ENCODE results near the gene MAGT1. TPM values are rescaled to one million over a fixed set of nuclear protein-coding genes. Genes with fewer than 3 reads are reported as not detected.

Gene MAGT1
- total and polyA plus RNA-seq, 2 of the 4 experiments (the other 2 are of a cell fraction) = 27.3 to 74.7 TPM

DNA sequence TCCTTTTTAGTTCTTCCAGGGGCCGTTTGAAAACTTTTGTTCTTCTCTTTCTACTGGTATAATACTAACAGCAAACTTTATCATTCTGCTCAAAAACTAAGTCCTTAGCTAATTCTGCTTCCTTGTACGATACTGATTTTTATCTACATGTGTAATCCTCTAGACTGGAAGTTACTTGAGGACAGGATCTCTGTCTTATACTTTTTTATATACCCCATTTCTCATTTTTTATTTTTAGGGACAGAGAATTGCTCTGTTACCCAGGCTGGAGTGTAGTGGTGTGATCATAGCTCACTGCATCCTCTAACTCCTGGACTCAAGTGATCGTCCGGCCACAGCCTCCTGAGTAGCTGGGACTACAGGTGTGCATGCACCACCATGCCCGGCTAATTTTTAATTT lies 6.3 kb upstream of the MAGT1 start (continued):
- TF ChIP-seq MXI1 (IDR thresholded peaks at IDR 0.05; ENCODE audit: borderline replicate concordance, low read depth, low read length) (no peak), SMC3 (IDR thresholded peaks at IDR 0.05; ENCODE audit: low read depth, low read length) (no peak), POLR2A (IDR thresholded peaks at IDR 0.05; ENCODE audit: low read depth, low read length) (no peak)

DNA sequence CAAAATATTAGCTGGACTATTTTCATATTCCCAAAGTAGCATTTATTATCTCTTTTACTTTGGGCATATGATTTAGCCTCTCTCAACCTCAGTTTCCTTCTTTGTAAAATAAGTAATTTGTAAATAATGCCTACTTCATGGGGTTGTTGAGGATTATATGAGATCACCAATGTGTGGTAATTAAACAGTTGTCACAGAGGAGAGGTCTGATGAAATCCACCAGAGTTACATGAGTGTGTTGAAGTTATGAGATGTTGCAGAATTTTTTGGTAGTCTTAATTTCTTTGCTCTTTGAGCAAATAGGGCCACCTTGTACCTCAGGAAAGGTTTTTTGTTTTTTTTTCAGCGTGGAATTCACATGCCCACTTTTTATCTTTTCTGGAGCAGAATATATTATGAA lies 5.5 kb upstream of the MAGT1 start:
- POLR2A ChIA-PET (ENCODE audit: unreplicated experiment) = no interaction called here
- no CpG with 5 or more reads among the region's 1 CpG for WGBS, 2 experiments (ENCODE audit: extremely low coverage in 2 of 2, insufficient read length in 1 of 2)
- H3K9me1 ChIP-seq (ENCODE audit: insufficient read depth, low read length) = no peaks in the 10 kb centered on the region
- intact Hi-C loops (cut with micrococcal nuclease) (no loop called here), dilution Hi-C loops (cut with HindIII; ENCODE audit: low sequenced_read_pairs, unreplicated experiment) (no loop called here), in situ Hi-C loops (cut with MboI; ENCODE audit: low sequenced_read_pairs) (no loop called here)
- DNase-seq (no peak), ATAC-seq (ENCODE audit: low read depth) (no peak)
- no peak overlapping the region for H3K18ac ChIP-seq (ENCODE audit: low read depth, low read length)
- no peak overlapping the region for H2AFZ ChIP-seq (replicated peaks; ENCODE audit: low read length, poor library complexity)
- no peak overlapping the region for H2AK5ac ChIP-seq (ENCODE audit: low read depth, low read length)
- peaks cover 6% of the 10 kb centered on the region; the same call in 1 of the 2 replicates for H3K36me3 ChIP-seq (ENCODE audit: control insufficient read depth, insufficient read depth, low read length)
- no peak overlapping the region for H3K23ac ChIP-seq (ENCODE audit: low read depth, low read length)
- H2BK5ac ChIP-seq (ENCODE audit: low read depth, low read length, poor library complexity, severe bottlenecking) = no peak overlapping the region
- H4K20me1 ChIP-seq (ENCODE audit: insufficient read depth, low read length) = no peaks in the 10 kb centered on the region
- H2AK9ac ChIP-seq (replicated peaks; ENCODE audit: low read depth, low read length, poor library complexity) = no peak overlapping the region
- H3K27me3 ChIP-seq (ENCODE audit: control insufficient read depth, insufficient read depth, low read length) = no peaks in the 10 kb centered on the region
- H4K8ac ChIP-seq (ENCODE audit: low read depth in 2 of 2, low read length in 2 of 2) = no peak overlapping the region
- H3K56ac ChIP-seq (ENCODE audit: extremely low read depth, insufficient read depth, low read length) = no peak overlapping the region
- no peak overlapping the region; the same call in 1 of the 2 replicates for H3K4me3 ChIP-seq (ENCODE audit: insufficient read depth, low read depth, low read length)
- H4K5ac ChIP-seq (ENCODE audit: low read depth, low read length) = no peak overlapping the region
- no peak overlapping the region for H3K14ac ChIP-seq (replicated peaks; ENCODE audit: low read depth, low read length)
- H3K9ac ChIP-seq (ENCODE audit: low read depth, low read length) = no peak overlapping the region
- no peak overlapping the region for H2BK120ac ChIP-seq (ENCODE audit: low read depth, low read length)
- no peak overlapping the region for H4K91ac ChIP-seq (ENCODE audit: insufficient read depth, low read depth, low read length)
- no peak overlapping the region for H3K27ac ChIP-seq (ENCODE audit: insufficient read depth, low read length)
- H3K9me3 ChIP-seq (ENCODE audit: control insufficient read depth, insufficient read depth, low read length) = no peaks in the 10 kb centered on the region
- CTCF ChIA-PET = interaction anchor here (0.6 to 2.1 kb wide), 2 partner anchors 124 to 192 kb away, joined by 4 to 7 read pairs; no protein-coding TSS in a partner anchor
- BruUV-seq (replicated peaks) = no TSS peak
- no peak overlapping the region for H2BK20ac ChIP-seq (ENCODE audit: low read depth, low read length)
- H2BK15ac ChIP-seq (ENCODE audit: low read depth, low read length) = no peak overlapping the region
- no peaks in the 10 kb centered on the region for H3K4me1 ChIP-seq (ENCODE audit: control insufficient read depth, insufficient read depth, low read length)
- H3K4ac ChIP-seq (ENCODE audit: low read depth, low read length) = no peak overlapping the region
- peak overlapping the region; percentile 78 for H3K4me2 ChIP-seq (ENCODE audit: low read depth, low read length)
- H3K79me1 ChIP-seq (ENCODE audit: low read depth in 1 of 2, low read length in 2 of 2) = peaks cover 0 to 8% of the 10 kb centered on the region in 2 experiments; a peak in 2 of 4 replicates
- TF ChIP-seq MAZ (IDR thresholded peaks at IDR 0.05; ENCODE audit: borderline replicate concordance, low read depth, low read length) (no peak), NFE2L2 (IDR thresholded peaks at IDR 0.05; ENCODE audit: low read depth, low read length) (no peak), RFX5 (IDR thresholded peaks at IDR 0.05; ENCODE audit: low read depth, low read length) (no peak), SMC3 (IDR thresholded peaks at IDR 0.05; ENCODE audit: low read depth, low read length) (no peak), MAFK (IDR thresholded peaks at IDR 0.05; ENCODE audit: low read depth, low read length) (no peak), RCOR1 (IDR thresholded peaks at IDR 0.05; ENCODE audit: insufficient replicate concordance, low read length) (no peak), CHD1 (IDR thresholded peaks at IDR 0.05; ENCODE audit: low read depth, low read length) (no peak), BHLHE40 (IDR thresholded peaks at IDR 0.05; ENCODE audit: low read depth, low read length) (no peak), FOS (IDR thresholded peaks at IDR 0.05; ENCODE audit: low read depth, low read length) (no peak), MXI1 (IDR thresholded peaks at IDR 0.05; ENCODE audit: borderline replicate concordance, low read depth, low read length) (no peak), CEBPB (IDR thresholded peaks at IDR 0.05; ENCODE audit: low read depth, low read length) (no peak), RAD21 (IDR thresholded peaks at IDR 0.05; ENCODE audit: low read length) (no peak)
- TF ChIP-seq, protein P1, sequence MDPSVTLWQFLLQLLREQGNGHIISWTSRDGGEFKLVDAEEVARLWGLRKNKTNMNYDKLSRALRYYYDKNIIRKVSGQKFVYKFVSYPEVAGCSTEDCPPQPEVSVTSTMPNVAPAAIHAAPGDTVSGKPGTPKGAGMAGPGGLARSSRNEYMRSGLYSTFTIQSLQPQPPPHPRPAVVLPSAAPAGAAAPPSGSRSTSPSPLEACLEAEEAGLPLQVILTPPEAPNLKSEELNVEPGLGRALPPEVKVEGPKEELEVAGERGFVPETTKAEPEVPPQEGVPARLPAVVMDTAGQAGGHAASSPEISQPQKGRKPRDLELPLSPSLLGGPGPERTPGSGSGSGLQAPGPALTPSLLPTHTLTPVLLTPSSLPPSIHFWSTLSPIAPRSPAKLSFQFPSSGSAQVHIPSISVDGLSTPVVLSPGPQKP (IDR thresholded peaks at IDR 0.05; ENCODE audit: borderline replicate concordance, low read depth, low read length) = no peak
- TF ChIP-seq, protein P2, sequence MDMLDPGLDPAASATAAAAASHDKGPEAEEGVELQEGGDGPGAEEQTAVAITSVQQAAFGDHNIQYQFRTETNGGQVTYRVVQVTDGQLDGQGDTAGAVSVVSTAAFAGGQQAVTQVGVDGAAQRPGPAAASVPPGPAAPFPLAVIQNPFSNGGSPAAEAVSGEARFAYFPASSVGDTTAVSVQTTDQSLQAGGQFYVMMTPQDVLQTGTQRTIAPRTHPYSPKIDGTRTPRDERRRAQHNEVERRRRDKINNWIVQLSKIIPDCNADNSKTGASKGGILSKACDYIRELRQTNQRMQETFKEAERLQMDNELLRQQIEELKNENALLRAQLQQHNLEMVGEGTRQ (IDR thresholded peaks at IDR 0.05; ENCODE audit: low read depth, low read length) = no peak

Measured in IMR-90 (cell line).